ENCODE results near the gene GSPT2. TPM values are rescaled to one million over a fixed set of nuclear protein-coding genes. Genes with fewer than 3 reads are reported as not detected.

GSPT2 gene
- 4.6 and 7.1 TPM in 2 replicates for total RNA-seq

DNA sequence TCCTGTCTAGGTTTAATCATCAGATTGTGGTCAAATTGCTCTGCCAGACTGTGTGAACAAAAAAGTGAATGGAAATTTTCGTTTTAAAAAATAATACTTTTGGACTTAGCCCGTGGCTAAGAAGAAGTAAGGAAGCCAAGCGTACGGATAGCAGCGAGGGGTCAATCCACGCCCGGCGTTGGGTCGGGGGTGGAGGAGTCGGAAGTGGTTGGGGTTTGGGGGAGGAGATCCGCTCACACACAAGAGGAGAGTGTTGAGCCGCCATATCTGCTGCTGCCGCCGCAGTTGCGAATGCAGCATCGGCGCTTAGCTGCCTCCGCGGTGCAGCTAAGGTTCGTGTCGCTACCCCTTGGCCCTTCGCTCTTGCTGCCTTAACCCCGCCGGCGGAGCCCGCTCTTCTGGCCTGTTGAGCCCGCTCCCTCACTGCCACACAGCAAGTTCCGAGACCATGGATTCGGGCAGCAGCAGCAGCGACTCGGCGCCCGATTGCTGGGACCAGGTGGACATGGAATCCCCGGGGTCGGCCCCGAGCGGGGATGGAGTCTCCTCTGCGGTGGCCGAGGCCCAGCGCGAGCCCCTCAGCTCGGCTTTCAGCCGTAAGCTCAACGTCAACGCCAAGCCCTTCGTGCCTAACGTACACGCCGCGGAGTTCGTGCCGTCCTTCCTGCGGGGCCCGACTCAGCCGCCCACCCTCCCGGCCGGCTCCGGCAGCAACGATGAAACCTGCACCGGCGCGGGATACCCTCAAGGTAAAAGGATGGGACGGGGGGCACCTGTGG, at the start of gene GSPT2:
TSS of gene GSPT2 (plus strand) at position 264 of the 779 bp plus-strand sequence. CDS start at position 449, 185 bp downstream.

DNA sequence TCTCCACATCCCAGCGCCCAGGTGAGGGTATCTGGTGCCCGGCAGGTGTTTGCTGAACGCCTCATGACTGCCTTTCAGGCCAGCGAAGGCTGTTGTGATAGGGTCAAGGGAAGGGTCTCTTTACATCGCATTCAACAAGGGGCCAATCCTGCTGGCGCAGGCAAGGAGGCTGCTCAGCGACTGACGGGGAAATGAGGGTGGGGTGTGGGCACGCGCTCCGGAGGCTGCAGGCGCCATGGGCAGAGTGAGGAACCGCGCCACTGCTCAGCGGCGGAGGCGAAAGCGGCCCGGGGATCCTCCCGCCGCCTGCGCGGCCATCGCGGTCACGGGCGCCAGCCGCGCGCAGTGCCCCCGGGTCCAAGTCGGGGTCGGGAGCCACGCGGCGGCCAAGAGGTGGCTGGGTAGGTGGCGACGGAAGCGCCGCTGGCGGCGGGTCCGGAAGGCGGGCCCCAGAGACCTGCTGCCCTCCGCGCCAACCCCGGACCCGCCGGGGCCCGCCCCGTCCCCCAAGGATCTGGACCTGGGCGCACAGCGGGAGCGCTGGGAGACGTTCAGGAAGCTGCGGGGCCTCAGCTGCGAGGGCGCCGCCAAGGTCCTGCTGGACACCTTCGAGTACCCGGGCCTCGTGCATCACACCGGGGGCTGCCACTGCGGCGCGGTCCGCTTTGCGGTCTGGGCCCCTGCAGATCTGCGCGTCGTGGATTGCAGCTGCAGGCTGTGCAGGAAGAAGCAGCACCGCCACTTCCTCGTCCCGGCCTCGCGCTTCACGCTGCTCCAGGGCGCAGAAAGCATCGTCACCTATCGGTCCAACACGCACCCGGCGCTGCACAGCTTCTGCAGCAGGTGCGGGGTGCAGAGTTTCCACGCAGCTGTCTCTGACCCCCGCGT, 32.7 kb upstream of the GSPT2 start, which contains the start of gene CENPVL1:
TSS of gene CENPVL1 (plus strand) at position 236 of the 888 bp plus-strand sequence. CDS start at position 236, 0 bp downstream.

Other genes starting within 250 kb of the GSPT2 start
- gene NUDT11, start 246.8 kb upstream of the GSPT2 start, total RNA-seq = 9.6 and 10.4 TPM in 2 replicates
- not detected in 2 replicates for gene CENPVL3, start 124.5 kb upstream of the GSPT2 start, total RNA-seq
- gene CENPVL2, start 60.6 kb upstream of the GSPT2 start, total RNA-seq = not detected in 2 replicates
- gene CENPVL1, start 32.9 kb upstream of the GSPT2 start, total RNA-seq = not detected in 2 replicates
- gene MAGED1, start 150.2 kb downstream of the GSPT2 start, total RNA-seq = 53.8 and 129 TPM in 2 replicates